AG09309 (cell line): ENCODE data around the gene CHST13.

Experiments used
- DNase-seq: peaks from one replicate; pipeline ENCODE4 v3.0.0-alpha.2; 2010; ENCODE audit warnings: low read depth
- H3K4me3 ChIP-seq: 2 replicates; pipeline ENCODE4 v1.5.1; 2011; ENCODE audit warnings: mild to moderate bottlenecking, low read depth, low read length, moderate library complexity; ENCODE audit not compliant: control insufficient read depth
- TF ChIP-seq, protein P1 (sequence below): IDR thresholded peaks from 2 replicates; pipeline ENCODE4 v1.5.1; 2011; ENCODE audit warnings: mild to moderate bottlenecking, low read depth, low read length, inconsistent platforms; ENCODE audit not compliant: insufficient read depth, control insufficient read depth; ENCODE audit errors: missing control alignments

CHST13 gene

DNA sequence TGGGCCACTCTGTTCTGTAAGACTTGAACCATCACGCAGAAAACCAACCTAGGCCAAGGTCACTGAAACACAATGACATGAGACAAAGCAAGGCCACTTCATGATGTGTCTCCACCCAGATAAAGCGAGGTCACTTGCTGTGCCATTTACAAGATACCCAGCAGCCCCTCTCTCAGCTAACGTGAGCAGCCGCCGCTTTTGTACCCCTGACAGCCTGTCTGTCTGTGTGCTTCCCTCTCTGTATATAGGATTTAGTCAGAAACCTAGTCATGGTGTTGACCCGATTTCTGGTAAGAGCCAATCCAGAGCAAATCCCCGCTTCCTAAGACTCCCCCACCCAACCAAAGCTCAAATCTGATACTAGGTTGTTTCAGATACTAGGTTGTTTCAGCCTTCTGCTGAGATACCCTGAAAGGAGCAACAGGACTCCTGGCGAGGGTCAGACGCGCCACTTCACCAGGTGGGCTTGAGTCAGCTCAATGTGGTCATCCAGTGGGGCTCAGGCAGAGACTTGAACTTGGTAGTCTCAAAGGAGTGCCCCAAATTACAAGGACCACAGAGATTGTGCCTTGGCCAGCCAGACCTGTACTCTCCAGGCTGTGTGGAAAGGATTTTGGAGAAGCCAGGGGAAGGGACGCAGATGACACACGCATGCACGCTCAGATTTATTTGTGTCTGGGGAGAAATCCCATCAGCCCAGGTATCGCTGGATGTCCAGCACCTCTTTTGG lies 45.2 kb upstream of the CHST13 start:
- TF ChIP-seq, protein P1, sequence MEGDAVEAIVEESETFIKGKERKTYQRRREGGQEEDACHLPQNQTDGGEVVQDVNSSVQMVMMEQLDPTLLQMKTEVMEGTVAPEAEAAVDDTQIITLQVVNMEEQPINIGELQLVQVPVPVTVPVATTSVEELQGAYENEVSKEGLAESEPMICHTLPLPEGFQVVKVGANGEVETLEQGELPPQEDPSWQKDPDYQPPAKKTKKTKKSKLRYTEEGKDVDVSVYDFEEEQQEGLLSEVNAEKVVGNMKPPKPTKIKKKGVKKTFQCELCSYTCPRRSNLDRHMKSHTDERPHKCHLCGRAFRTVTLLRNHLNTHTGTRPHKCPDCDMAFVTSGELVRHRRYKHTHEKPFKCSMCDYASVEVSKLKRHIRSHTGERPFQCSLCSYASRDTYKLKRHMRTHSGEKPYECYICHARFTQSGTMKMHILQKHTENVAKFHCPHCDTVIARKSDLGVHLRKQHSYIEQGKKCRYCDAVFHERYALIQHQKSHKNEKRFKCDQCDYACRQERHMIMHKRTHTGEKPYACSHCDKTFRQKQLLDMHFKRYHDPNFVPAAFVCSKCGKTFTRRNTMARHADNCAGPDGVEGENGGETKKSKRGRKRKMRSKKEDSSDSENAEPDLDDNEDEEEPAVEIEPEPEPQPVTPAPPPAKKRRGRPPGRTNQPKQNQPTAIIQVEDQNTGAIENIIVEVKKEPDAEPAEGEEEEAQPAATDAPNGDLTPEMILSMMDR = no peak
- no peak overlapping the region for H3K4me3 ChIP-seq
- no peak for DNase-seq

GRCh38 chr3:126479642-126480041 lies 44.3 kb upstream of the CHST13 start:
- no peak for DNase-seq
- no peak overlapping the region for H3K4me3 ChIP-seq
- TF ChIP-seq, protein P1 = no peak

- TF ChIP-seq, protein P1 = no peak
- no peak overlapping the region for H3K4me3 ChIP-seq
- no peak for DNase-seq
Measured at GRCh38 chr3:126480206-126480605, 43.7 kb upstream of the CHST13 start.

- no peak overlapping the region for H3K4me3 ChIP-seq
- no peak for DNase-seq
- TF ChIP-seq, protein P1 = no peak
Measured at GRCh38 chr3:126480861-126481260, 43.1 kb upstream of the CHST13 start.

DNA sequence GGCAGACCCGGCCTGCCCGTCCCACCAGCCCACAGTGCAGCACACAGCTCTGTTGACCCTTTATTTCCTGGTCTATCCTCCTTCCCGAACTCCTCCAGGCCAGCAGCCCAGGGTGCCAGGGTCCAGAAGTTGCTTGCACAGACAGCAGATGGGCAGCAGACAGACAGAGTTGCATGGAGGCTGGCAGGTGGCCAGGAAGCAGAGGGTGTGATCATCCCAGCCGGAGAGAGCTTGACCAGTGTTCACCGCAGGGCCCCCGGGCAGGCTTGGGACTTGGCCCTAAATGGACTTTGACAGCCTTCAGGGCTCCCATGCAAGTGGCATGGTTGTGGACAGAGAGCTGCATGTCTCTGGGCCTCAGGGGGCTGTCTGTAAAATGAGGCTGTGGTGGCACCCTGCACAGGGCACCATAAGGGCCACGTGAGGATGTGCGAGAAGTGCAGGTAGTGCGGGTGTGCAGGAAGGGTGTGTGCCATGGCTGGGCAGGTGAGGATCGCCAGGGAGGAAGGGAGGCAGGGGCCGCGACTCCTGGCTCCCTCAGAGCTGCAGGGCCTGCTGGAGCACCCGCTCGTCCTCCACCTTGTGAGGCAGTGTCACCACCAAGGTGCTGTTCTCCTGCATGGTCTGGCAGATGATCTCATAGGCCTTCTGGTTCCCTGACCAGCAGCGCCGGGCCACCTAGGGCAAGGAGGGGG lies 42.0 kb upstream of the CHST13 start:
- H3K4me3 ChIP-seq = no peak overlapping the region
- TF ChIP-seq, protein P1 = no peak
- DNase-seq = no peak

GRCh38 chr3:126482503-126483255 lies 41.3 kb upstream of the CHST13 start:
- TF ChIP-seq, protein P1 = no peak
- no peak overlapping the region for H3K4me3 ChIP-seq
- DNase-seq = no peak
